Measurements from ENCODE around the gene MAEA. TPM values are rescaled to one million over a fixed set of nuclear protein-coding genes. Genes with fewer than 3 reads are reported as not detected.

Gene MAEA
- total RNA-seq, 2 experiments from 2014 or later = 25.2 to 29.4 TPM

DNA sequence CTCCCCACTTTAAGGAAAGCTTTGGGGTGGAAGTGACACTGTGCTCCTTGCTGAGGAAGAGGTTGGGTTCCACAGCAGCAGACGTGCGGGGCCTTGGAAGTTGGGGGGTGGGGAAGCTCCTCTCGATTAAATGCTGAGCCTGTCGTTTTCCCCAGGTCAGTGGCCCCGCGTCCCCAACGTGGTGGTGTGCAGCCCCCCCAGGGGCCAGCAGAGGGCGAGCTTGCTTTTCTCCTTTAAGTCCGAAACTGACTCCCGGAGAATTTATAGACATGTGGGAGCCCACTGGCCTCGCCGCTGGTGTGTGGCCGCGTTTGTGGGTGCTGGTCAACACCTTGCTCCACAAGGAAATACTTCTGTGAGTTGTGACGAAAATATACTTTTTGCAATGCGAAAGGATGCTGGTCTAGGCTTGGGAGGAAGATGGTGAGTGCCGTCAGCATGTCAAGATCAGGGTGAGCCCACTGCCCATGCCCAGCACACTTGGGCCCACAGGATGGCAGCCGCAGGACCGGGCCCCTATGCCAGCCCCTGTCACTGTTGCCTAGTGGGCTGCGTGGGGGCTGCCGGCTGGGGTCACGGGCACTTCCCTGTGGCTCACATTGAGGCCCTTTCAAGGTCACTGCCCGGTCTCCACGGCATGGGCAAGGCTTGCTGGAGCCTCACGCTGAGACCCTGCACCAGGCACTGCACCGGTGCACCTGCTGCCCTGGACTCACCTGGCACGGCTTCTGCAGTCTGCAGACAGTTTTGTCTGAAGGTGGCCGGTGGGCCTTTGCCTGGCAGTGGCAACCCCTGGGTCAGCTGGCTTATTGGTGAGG lies 66.7 kb downstream of the MAEA start:
- H3K9me3 Mint-ChIP-seq = no peaks in the 10 kb centered on the region
- H3K36me3 Mint-ChIP-seq (ENCODE audit: low read depth) = peaks cover 4% of the 10 kb centered on the region
- peaks cover 7% of the 10 kb centered on the region for H3K4me1 Mint-ChIP-seq (ENCODE audit: low read depth)
- no peak overlapping the region for H3K4me3 Mint-ChIP-seq
- no peak overlapping the region for H3K27ac Mint-ChIP-seq
- DNase-seq = peak; percentile 53
- H3K27me3 Mint-ChIP-seq (ENCODE audit: low read depth) = no peaks in the 10 kb centered on the region
- intact Hi-C loops (cut with micrococcal nuclease) = loop anchor here (2.0 to 10.0 kb wide), 2 partner anchors 158 to 272 kb away; no protein-coding TSS in a partner anchor
- CTCF ChIA-PET = interaction anchor here (0.6 to 1.4 kb wide), 10 partner anchors 8 to 498 kb away, joined by 3 to 7 read pairs (median 4); partner anchors contain the start of gene UVSSA

- peaks cover 3% of the 10 kb centered on the region for H3K36me3 Mint-ChIP-seq (ENCODE audit: low read depth)
- H3K27me3 Mint-ChIP-seq (ENCODE audit: low read depth) = no peaks in the 10 kb centered on the region
- intact Hi-C loops (cut with micrococcal nuclease) = loop anchor here (2.0 to 10.0 kb wide), 2 partner anchors 157 to 271 kb away; no protein-coding TSS in a partner anchor
- no peaks in the 10 kb centered on the region for H3K9me3 Mint-ChIP-seq
- DNase-seq = no peak
- CTCF ChIA-PET = interaction anchor here (0.6 to 1.0 kb wide), 3 partner anchors 11 to 124 kb away, joined by 3 to 4 read pairs (median 3); partner anchors contain the start of gene UVSSA
- no peaks in the 10 kb centered on the region for H3K4me1 Mint-ChIP-seq (ENCODE audit: low read depth)
- H3K4me3 Mint-ChIP-seq = no peak overlapping the region
- H3K27ac Mint-ChIP-seq = no peak overlapping the region
Measured at GRCh38 chr4:1357356-1358248, 67.9 kb downstream of the MAEA start.

DNA sequence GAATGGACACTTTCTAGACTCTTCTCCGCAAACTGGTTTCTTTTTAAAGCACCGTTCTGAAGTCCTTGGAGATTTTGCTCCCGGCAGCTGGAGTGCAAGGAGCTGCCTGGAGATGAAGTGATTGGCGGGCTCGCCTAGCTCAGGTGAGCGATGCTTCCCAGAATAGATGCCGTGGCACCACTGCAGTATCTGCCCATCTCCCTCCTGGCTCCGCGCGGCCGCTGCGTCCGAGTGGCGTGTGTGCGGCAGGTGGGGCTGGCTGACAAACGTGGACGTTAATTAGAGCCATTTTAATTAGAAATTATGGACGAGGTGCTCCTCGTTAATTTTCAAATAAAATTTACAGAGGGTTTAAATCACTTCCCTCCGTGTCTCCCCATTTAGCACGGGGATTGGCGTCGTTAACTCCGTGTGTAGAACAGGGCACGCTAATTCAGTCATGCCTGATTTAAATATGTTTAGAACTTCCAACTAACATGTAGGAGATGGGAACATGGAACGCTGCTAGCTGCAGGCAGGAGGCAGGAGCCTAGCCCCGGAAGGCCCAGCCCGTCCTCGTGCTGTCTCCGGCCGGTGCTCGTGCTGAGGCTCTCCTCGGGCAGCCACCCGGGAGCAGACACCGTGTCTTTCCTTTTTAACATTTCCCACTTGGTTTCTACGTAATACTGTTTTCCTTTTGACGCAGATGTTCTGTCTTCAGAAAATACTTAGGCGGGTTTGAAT lies 68.9 kb downstream of the MAEA start:
- H3K27ac Mint-ChIP-seq = no peak overlapping the region
- intact Hi-C loops (cut with micrococcal nuclease) = loop anchor here (10.0 kb wide), 1 partner anchor 156 kb away; no protein-coding TSS in a partner anchor
- H3K4me3 Mint-ChIP-seq = no peak overlapping the region
- no peaks in the 10 kb centered on the region for H3K4me1 Mint-ChIP-seq (ENCODE audit: low read depth)
- H3K36me3 Mint-ChIP-seq (ENCODE audit: low read depth) = no peaks in the 10 kb centered on the region
- CTCF ChIA-PET = interaction anchor here (0.8 to 1.0 kb wide), 2 partner anchors 91 to 228 kb away, joined by 3 read pairs; no protein-coding TSS in a partner anchor
- no peak for DNase-seq
- no peaks in the 10 kb centered on the region for H3K27me3 Mint-ChIP-seq (ENCODE audit: low read depth)
- no peaks in the 10 kb centered on the region for H3K9me3 Mint-ChIP-seq

DNA sequence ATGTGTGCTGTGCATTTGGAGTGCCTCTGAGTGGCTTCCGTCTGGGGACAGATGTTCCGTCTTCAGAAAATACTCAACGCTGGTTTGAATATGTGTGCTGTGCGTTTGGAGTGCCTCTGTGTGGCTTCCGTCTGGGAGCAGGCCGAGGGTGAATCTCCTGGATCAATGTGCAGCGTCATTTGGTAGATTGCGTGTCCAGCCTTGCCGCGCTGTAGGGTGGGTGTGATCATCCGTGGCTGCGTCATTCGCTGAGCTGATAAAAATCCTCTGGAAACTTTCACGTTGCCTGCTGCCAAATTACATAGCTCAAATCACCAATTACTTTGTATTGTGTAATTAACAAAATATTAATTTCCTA lies 69.4 kb downstream of the MAEA start:
- Mint-ChIP-seq H3K36me3 (ENCODE audit: low read depth) (no peaks in the 10 kb centered on the region), H3K27ac (no peak overlapping the region), H3K9me3 (no peaks in the 10 kb centered on the region), H3K27me3 (ENCODE audit: low read depth) (no peaks in the 10 kb centered on the region), H3K4me1 (ENCODE audit: low read depth) (no peaks in the 10 kb centered on the region), H3K4me3 (no peak overlapping the region)
- no peak for DNase-seq
- intact Hi-C loops (cut with micrococcal nuclease) = loop anchor here (10.0 kb wide), 1 partner anchor 156 kb away; no protein-coding TSS in a partner anchor
- CTCF ChIA-PET = interaction anchor here (0.5 to 0.8 kb wide), 2 partner anchors 59 to 228 kb away, joined by 3 read pairs; no protein-coding TSS in a partner anchor

DNA sequence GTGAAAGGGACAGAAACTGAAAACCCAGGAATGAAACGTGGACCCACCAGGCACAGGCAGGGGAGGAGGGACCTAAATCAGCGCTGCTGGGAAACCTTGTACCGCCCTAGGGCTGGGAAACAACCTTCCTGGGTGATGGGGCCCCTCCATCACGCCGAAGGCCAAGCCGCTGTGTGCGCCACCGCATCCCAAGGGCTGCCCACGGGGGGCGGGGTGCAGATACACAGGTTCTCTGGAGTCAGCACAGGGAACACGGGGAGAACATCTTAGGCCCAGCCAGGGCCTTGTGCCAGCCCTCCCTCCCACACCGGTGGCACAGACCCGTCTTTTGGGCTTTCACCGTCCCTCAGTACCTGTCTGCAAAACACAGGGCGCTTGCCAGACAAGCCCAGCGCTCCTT lies 70.3 kb downstream of the MAEA start:
- Mint-ChIP-seq H3K4me1 (ENCODE audit: low read depth) (no peaks in the 10 kb centered on the region), H3K27me3 (ENCODE audit: low read depth) (no peaks in the 10 kb centered on the region), H3K36me3 (ENCODE audit: low read depth) (no peaks in the 10 kb centered on the region), H3K9me3 (no peaks in the 10 kb centered on the region), H3K27ac (no peak overlapping the region), H3K4me3 (no peak overlapping the region)
- DNase-seq = no peak
- intact Hi-C loops (cut with micrococcal nuclease) = loop anchor here (10.0 kb wide), 1 partner anchor 155 kb away; no protein-coding TSS in a partner anchor
- CTCF ChIA-PET = no interaction called here

DNA sequence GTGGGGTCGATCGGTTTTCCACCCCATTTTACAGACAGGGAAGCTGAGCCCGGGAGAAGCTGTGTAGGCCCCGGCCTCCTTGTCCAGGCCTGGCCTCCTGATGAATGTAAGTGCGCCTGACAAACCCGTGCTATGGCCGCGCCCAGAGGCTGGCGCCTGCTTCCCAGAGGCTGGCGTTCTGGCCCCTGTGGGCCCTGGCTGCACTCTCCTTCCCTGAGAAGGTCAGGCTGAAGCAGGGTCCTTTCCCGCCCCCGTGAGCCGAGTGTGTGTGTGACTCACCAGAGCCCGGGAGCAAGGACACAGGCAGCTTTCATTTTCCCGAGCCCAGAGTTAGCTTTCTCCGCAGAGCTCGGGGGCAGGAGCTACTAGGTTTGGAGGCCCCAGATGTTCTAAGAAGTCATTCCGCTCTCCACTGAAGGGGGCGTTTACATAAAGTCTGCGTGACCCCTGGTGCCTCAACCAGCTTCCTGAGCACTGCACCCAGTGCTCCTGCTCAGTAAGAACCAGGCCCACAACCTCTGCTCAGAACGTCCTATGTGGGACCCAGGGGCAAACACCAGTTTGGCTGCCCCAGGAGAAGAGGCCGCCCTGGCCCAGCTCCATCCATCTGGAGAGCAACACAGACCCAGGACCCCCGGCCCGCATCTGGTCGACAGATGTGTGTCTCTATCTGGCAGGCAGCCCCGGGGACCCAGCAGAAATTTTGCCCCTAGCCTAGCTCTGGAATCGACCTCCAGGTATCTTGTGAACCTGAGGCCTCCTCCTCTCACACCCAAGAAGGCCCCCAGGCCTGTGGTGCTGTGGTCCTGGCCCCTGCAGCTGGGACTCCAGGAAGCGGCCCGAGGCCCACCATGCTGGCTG lies 71.0 kb downstream of the MAEA start:
- H3K9me3 Mint-ChIP-seq = no peaks in the 10 kb centered on the region
- no peaks in the 10 kb centered on the region for H3K4me1 Mint-ChIP-seq (ENCODE audit: low read depth)

DNA sequence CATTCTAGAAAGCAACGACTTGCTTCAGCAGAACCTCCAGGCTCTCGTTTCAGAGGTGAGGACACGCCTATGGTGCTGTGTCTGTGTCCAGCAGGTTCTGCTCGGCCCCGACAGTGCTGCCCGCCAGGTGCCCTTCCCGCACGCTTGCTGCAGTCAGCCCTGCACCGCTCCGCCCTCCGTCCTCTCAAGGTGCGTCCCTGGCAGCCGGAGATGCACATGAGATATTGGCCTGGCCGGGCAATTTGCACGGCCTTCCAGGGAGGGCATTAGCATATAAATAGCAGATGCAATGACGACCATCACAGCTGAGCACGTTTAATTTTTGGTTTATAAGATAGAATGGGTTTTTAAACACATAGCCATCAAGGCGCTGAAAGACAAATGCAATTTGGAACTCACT lies 71.7 kb downstream of the MAEA start:
- no peak overlapping the region for H3K4me3 Mint-ChIP-seq
- CTCF ChIA-PET = interaction anchor here (0.5 kb wide), 1 partner anchor 60 kb away, joined by 3 read pairs; no protein-coding TSS in a partner anchor
- no peaks in the 10 kb centered on the region for H3K36me3 Mint-ChIP-seq (ENCODE audit: low read depth)
- no peaks in the 10 kb centered on the region for H3K9me3 Mint-ChIP-seq
- intact Hi-C loops (cut with micrococcal nuclease) = no loop called here
- no peaks in the 10 kb centered on the region for H3K27me3 Mint-ChIP-seq (ENCODE audit: low read depth)
- DNase-seq = no peak
- H3K27ac Mint-ChIP-seq = no peak overlapping the region
- H3K4me1 Mint-ChIP-seq (ENCODE audit: low read depth) = no peaks in the 10 kb centered on the region

More for the DNA sequence above, 71.0 kb downstream of the MAEA start:
- intact Hi-C loops (cut with micrococcal nuclease) = no loop called here
- Mint-ChIP-seq H3K27ac (no peak overlapping the region), H3K27me3 (ENCODE audit: low read depth) (no peaks in the 10 kb centered on the region), H3K4me3 (no peak overlapping the region), H3K36me3 (ENCODE audit: low read depth) (no peaks in the 10 kb centered on the region)
- DNase-seq = no peak
- CTCF ChIA-PET = no interaction called here

DNA sequence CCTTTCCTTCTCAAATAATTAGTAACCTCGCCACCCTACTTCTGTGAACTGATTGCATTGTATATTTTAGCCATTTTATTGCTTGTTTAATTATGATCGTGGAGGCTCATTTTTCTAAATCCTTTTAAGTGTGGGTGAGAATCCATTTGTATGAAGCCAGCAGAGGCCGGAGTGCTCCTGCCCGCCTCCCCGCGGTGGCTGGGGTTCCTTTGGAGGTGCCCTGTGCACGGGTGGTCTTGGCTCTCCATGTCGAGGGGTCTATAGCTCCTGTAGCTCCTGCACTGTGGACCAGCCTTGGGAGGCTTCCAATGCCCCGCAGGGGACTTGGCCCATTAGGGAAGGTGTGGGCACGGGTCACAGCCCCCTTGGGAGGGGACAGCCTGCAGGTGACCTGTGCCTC lies 72.4 kb downstream of the MAEA start:
- no peaks in the 10 kb centered on the region for H3K27me3 Mint-ChIP-seq (ENCODE audit: low read depth)
- no peak for DNase-seq
- CTCF ChIA-PET = interaction anchor here (0.5 kb wide), 1 partner anchor 61 kb away, joined by 3 read pairs; no protein-coding TSS in a partner anchor
- intact Hi-C loops (cut with micrococcal nuclease) = no loop called here
- H3K27ac Mint-ChIP-seq = no peak overlapping the region
- no peaks in the 10 kb centered on the region for H3K36me3 Mint-ChIP-seq (ENCODE audit: low read depth)
- H3K9me3 Mint-ChIP-seq = no peaks in the 10 kb centered on the region
- H3K4me1 Mint-ChIP-seq (ENCODE audit: low read depth) = no peaks in the 10 kb centered on the region
- no peak overlapping the region for H3K4me3 Mint-ChIP-seq

GRCh38 chr4:1362521-1362920 lies 72.8 kb downstream of the MAEA start:
- no peaks in the 10 kb centered on the region for H3K27me3 Mint-ChIP-seq (ENCODE audit: low read depth)

DNA sequence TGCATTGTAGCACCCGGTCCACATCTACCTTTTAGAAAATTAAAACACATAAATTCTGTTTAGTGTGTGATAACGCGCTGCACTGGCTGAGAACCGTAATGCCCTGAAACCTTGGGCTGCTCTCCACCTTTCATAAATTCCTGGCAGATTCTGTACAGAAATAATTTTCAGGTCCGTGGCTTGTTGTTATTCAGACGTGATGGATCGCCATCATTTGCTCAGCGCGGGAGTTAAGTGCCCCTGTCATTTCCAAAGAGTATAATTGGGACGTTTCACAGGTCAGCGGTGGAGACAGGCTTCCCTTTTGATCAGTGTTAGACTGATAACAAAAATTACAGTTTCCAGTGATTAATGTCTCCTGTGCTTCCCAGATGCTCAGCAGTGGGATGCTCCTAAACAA lies 73.8 kb downstream of the MAEA start:
- no peaks in the 10 kb centered on the region for H3K9me3 Mint-ChIP-seq
- intact Hi-C loops (cut with micrococcal nuclease) = no loop called here
- H3K27me3 Mint-ChIP-seq (ENCODE audit: low read depth) = no peaks in the 10 kb centered on the region
- H3K36me3 Mint-ChIP-seq (ENCODE audit: low read depth) = no peaks in the 10 kb centered on the region
- no peaks in the 10 kb centered on the region for H3K4me1 Mint-ChIP-seq (ENCODE audit: low read depth)
- no peak overlapping the region for H3K4me3 Mint-ChIP-seq
- no peak overlapping the region for H3K27ac Mint-ChIP-seq
- DNase-seq = no peak
- CTCF ChIA-PET = no interaction called here

More at GRCh38 chr4:1362521-1362920, 72.8 kb downstream of the MAEA start:
- no peak for DNase-seq
- CTCF ChIA-PET = no interaction called here
- intact Hi-C loops (cut with micrococcal nuclease) = no loop called here
- Mint-ChIP-seq H3K4me1 (ENCODE audit: low read depth) (no peaks in the 10 kb centered on the region), H3K36me3 (ENCODE audit: low read depth) (no peaks in the 10 kb centered on the region), H3K9me3 (no peaks in the 10 kb centered on the region), H3K4me3 (no peak overlapping the region), H3K27ac (no peak overlapping the region)

GRCh38 chr4:1364217-1364616 lies 74.5 kb downstream of the MAEA start:
- no peaks in the 10 kb centered on the region for H3K4me1 Mint-ChIP-seq (ENCODE audit: low read depth)
- no peaks in the 10 kb centered on the region for H3K36me3 Mint-ChIP-seq (ENCODE audit: low read depth)
- no peak overlapping the region for H3K4me3 Mint-ChIP-seq
- no peak for DNase-seq
- H3K27me3 Mint-ChIP-seq (ENCODE audit: low read depth) = no peaks in the 10 kb centered on the region
- H3K27ac Mint-ChIP-seq = no peak overlapping the region
- H3K9me3 Mint-ChIP-seq = no peaks in the 10 kb centered on the region
- intact Hi-C loops (cut with micrococcal nuclease) = no loop called here
- CTCF ChIA-PET = interaction anchor here (1.8 kb wide), 1 partner anchor 9 kb away, joined by 7 read pairs; no protein-coding TSS in a partner anchor

Measured in activated naive CD4-positive, alpha-beta T cell treated with anti-CD3 and anti-CD28 coated beads for 36 hours (primary cell).